ENCODE measurements around the gene RPIA. TPM values are rescaled to one million over a fixed set of nuclear protein-coding genes. Genes with fewer than 3 reads are reported as not detected.

RPIA gene
- total and polyA plus RNA-seq, 2 of the 13 experiments (the other 11 are each of a cell fraction or from before 2014, with no cell fraction given), result 13.3 to 23.9 TPM

DNA sequence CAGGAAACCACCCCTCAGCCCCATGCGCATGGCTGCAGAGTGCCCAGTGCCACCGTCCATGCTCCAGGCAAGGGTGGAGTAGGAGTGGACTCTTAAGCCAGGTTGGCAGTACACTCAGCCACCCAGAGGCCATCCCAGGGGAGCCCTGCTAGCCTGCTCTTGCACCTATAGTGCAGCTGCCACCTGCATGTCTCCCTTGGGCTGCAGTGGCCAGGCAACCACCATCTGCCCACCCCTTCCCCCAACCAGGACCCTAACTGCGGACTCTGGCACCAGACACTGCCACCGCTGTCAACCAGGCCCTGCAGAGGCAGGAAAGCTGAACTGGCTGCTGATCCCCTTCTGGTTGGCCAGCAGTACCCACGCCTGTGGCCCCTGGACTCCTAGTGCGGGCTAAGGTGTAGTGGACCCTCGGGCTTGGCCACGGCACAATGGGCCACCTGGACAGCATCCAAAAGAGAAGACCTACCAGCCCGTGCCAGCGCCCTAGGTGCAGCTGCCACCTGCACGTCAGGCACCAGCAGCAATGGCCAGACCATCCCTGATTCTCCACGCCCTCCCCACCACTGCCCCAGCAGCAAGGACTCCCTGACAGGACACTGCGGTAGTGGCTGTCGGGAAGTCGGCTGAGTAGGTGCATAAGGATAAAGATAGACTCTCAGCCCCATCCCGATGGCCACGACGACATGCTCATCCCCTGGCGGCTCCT, 72.8 kb downstream of the RPIA start:
- Histone ChIP-seq H3K9ac (ENCODE audit: insufficient read depth, low read depth, low read length) (no peak overlapping the region), H3K27ac (ENCODE audit: extremely low read length, insufficient read depth, low read length) (no peak overlapping the region), H3K4me3 (replicated peaks in 1 of 3; ENCODE audit: insufficient read depth in 1 of 3, low read depth in 2 of 3, low read length in 3 of 3) (no peak overlapping the region), H3K79me2 (ENCODE audit: insufficient read depth, low read length) (no peaks in the 10 kb centered on the region), H3K4me1 (ENCODE audit: insufficient read depth, low read length) (no peaks in the 10 kb centered on the region), H2AFZ (ENCODE audit: low read length) (no peak overlapping the region), H4K20me1 (ENCODE audit: insufficient read depth, low read length) (no peaks in the 10 kb centered on the region), H3K9me3 (ENCODE audit: low read length) (peaks cover 3% of the 10 kb centered on the region; the same call in 1 of the 2 replicates), H3K4me2 (ENCODE audit: low read depth, low read length) (no peak overlapping the region), H3K27me3 (ENCODE audit: control insufficient read depth in 1 of 2, insufficient read depth in 2 of 2, low read length in 2 of 2) (no peaks in the 10 kb centered on the region), H3K36me3 (replicated peaks in 1 of 2; ENCODE audit: control insufficient read depth in 1 of 2, insufficient read depth in 2 of 2, low read length in 2 of 2) (no peaks in the 10 kb centered on the region)
- WGBS (ENCODE audit: low lambda C conversion rate), result 77% methylated on average over 10 of the region's 19 CpGs
- no peak for DNase-seq (ENCODE audit: low spot score)
- intact Hi-C loops (cut with micrococcal nuclease; ENCODE audit: unreplicated experiment) (no loop called here), in situ Hi-C loops (cut with HindIII; ENCODE audit: extremely low pct_ligation_motif_present, low pct_unique_long_range_greater_than_20kb) (no loop called here)
- BruUV-seq (replicated peaks), result no TSS peak
- FAIRE-seq, result no peak
- CTCF ChIA-PET (ENCODE audit: low intra/inter-chr PET ratio, low total read pairs), result no interaction called here
- TF ChIP-seq JUN (CRISPR knock-in tag; IDR thresholded peaks at IDR 0.05) (no peak), ESRRA (CRISPR knock-in tag; IDR thresholded peaks at IDR 0.05; ENCODE audit: low read depth) (no peak), ZNF3 (CRISPR knock-in tag; IDR thresholded peaks at IDR 0.05) (no peak), ZNF850 (CRISPR knock-in tag; conservative IDR thresholded peaks at IDR 0.05) (no peak), ZNF24 (IDR thresholded peaks at IDR 0.05) (no peak), HOXA5 (CRISPR knock-in tag; IDR thresholded peaks at IDR 0.05) (no peak), SMARCE1 (IDR thresholded peaks at IDR 0.05; ENCODE audit: borderline replicate concordance) (no peak)
- TF ChIP-seq, protein P1, sequence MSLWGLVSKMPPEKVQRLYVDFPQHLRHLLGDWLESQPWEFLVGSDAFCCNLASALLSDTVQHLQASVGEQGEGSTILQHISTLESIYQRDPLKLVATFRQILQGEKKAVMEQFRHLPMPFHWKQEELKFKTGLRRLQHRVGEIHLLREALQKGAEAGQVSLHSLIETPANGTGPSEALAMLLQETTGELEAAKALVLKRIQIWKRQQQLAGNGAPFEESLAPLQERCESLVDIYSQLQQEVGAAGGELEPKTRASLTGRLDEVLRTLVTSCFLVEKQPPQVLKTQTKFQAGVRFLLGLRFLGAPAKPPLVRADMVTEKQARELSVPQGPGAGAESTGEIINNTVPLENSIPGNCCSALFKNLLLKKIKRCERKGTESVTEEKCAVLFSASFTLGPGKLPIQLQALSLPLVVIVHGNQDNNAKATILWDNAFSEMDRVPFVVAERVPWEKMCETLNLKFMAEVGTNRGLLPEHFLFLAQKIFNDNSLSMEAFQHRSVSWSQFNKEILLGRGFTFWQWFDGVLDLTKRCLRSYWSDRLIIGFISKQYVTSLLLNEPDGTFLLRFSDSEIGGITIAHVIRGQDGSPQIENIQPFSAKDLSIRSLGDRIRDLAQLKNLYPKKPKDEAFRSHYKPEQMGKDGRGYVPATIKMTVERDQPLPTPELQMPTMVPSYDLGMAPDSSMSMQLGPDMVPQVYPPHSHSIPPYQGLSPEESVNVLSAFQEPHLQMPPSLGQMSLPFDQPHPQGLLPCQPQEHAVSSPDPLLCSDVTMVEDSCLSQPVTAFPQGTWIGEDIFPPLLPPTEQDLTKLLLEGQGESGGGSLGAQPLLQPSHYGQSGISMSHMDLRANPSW (CRISPR knock-in tag; IDR thresholded peaks at IDR 0.05; ENCODE audit: borderline replicate concordance), result no peak
- POLR2A ChIA-PET, result no interaction called here
- ATAC-seq, result peak; percentile 35; the same call in 2 of the 3 replicates

Data from HepG2 (cell line).